ENCODE results near the gene ADTRP.

The ADTRP gene

DNA sequence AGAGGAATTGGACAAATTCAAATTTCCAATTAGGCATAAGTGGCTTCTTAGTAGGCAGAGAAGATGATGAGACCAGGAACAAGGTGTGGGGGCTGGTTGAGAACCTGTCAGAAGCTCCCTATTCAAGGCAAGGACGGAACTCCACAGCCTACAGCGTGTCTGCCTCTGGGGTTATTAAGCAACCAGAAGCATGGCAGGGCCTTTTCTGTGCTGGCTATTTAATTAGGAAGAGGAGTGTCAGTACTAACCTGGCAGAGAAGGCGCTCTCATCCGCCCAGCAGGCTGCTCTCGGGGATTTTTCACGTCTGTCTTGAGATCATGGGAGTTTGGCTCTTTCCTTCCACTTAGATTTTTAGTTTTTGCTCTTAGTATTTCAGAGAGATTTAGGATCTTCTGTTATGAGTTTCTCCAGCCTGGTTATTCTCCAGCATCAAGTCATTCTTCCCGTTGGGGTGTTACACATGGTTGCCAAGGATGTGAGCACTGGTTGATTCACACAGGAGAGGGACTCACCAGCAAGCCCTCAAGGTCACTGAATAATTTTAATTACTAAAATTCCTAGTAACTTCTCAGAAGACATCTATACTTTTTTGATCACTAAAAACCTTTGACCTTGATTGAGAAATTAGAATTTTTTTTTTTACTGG is 23.9 kb downstream of the ADTRP start:
- no peak for DNase-seq

DNA sequence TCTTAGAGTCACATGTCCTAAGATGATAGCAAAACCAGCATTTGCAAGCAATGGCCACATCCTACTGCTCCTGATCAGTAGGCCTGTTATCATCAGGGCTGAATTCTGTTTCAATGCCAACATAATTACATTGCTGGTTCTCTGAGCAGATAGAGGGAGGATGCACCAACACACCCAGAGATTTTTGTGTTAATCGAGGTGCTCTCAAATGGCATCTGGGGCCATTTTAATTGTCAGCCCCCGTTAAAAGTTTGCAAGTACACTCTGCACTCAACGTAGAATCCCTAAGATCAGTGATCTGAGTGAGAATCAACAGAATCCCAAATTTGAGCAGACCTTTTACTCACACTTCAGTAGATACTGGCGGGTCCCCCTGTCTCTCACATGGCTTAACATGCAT is 24.8 kb downstream of the ADTRP start:
- no peak for DNase-seq

DNA sequence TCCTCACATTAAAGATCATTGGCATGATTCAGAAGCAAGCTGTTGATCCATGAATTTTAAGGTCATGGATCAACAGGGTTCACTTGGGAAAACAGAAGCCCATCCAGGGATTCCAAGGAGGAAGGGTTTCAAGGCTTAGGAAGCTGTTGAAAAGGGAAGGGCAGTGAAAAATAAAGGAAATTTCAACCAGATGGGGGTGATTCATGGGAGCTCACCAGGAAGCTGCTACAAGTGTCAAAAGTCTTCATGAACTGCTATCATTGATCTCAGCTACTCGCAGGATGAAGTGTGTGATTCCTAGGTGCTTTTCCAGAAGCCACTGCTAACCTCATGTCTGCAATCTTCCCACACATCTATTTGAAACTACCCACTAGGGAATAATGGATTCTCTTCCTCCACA is 26.2 kb downstream of the ADTRP start:
- no peak for DNase-seq

DNA sequence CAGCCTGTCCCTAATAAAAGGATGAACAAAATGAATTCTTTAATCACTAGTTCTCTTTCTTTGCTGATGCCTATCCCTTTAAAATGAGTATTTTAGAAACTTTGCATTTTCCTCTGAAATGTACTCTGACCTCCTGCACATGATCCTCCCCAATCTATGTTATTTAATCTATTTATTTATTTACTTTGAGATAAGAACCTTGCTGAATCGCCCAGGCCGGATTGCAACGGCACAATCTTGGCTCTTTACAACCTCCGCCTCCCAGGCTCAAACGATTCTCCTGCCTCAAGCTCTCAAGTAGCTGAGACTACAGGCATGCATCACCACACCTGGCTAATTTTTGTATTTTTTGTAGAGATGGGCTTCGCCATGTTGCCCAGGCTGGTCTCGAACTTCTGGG is 27.9 kb downstream of the ADTRP start:
- no peak for DNase-seq

DNA sequence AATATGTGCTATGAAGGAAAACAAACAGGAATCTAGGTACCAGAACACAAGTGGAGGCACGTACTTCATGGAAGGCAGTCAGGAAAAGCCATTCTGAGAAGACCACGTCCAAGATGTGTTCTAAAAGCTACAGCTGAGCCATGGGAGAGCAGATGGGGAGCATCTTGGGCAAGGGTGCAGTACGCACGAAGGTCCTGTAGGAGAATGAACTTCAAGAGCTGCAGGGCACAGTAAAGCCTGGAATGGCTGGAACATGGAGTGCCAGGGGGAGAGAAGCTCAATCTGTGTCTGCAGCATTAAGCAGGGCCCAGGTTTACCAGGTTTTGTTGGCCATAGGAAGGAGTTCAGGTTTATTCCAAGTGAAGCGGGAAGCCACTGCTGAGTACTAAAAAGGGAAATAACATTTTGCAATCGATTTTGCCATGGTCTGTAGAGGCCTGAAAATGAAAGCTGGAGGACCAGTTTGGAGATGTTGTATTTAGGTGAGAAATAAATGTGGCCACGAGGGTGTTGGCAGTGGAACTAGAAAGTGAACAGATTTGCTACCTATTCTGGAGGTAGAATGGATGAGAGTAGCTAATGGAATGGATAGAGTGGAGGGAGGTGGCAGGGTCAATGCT is 29.9 kb downstream of the ADTRP start:
- DNase-seq: no peak

DNA sequence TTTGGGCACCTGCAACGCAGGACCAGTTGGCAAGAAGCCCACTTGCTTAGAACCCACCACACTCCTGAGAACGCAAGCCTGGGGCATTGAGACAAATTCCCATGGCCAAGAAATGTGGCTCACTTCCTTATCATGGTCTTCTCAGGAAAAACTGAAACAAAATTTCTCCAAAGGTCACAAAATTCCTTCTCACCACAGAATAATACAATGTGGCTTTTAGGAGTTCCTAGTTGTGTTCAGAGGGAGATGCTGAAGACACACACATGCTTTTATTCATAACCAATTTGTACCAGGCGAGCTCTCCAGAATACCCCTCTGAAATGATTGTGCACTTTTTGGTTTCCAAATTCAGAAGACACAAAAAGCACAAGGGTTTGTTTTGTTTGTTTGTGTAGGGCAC is 31.6 kb downstream of the ADTRP start:
- DNase-seq: no peak

DNA sequence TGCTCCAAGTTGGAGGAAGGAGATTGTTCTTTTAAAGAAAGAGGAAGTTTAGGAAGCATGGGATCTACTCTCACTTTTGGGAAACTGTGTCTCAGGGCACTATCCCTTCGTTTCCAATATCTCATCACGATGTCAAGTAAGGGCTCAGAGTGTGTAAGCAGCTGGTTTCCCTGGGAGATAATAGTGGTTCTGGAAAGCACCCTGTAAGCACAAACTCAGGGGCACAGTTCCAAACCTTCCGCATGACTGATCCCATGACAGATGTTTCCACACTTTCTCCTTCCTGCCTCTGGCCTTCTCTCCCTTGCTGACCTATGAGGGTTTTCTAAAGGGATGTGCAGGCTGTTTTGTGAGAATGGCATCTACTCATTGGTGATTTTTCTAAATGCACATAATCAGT is 33.9 kb downstream of the ADTRP start:
- DNase-seq: no peak

DNA sequence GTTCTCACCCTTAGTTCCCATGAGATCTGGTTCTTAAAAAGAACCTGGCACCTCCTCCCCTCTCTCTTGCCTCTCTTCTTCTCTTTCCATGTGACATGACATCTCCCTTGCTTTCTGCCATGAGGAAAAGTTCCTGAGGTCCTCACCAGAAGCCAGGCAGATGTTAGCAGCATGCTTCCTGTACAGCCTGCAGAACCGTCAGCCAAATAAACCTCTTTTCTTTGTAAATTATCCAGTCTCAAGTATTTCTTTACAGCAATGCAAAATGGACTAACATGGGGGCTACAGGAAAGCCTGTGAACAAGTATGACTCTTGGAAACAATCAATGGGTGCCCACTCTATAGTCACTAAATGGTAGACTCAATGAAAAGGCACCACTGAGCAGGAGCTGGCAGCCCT is 34.5 kb downstream of the ADTRP start:
- DNase-seq: no peak

DNA sequence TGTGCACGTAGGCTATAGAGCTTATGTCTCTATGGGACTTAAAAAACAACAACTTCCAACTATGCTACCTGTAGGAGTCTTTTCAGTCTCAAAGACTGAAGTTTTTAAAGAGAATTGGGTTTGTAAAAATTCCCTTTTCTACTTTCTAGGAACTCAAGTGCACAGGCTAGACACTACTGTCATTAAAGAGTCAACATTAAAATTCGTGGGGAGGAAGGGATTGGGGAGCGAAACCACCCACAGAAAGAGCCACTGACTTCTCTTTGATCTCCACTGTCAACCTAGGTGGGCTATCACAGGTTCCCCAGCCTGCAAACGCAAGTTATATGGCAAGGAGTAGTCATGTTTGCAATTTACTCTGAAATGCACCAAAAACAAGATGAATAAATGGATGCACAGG is 37.7 kb downstream of the ADTRP start:
- no peak for DNase-seq

DNA sequence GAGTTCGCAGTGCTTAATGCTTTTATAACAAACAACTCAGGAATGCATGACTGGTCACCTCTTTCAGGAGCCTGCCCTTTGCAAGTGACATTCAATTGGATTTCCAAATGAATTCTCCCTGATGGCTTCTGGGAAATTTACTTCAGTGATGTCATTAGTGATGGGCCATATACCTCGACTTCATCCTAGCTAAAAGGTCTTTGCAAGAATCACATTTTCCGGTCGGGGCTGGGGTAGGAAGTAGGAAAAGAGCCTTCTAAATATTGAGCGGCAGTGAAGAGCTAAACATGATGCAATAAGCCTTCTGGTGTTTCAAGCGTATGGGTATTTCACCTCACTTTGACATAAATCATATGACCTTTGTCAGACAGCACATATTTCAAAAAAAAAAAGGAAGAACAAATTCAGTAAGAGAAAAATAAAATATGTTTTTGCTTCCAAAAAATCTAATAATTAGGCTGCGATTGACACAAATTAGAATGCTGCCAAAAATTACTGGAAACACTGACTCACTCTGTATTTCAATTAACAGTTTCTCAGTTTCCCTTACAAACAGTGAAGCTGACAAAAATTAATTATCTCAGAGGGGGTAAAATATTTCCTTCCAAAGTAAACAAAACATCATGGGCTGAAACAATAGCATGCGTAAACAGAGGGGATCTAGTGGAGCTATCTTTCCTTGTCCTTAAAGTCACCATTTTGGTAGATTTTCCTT is 39.8 kb downstream of the ADTRP start:
- DNase-seq: no peak

DNA sequence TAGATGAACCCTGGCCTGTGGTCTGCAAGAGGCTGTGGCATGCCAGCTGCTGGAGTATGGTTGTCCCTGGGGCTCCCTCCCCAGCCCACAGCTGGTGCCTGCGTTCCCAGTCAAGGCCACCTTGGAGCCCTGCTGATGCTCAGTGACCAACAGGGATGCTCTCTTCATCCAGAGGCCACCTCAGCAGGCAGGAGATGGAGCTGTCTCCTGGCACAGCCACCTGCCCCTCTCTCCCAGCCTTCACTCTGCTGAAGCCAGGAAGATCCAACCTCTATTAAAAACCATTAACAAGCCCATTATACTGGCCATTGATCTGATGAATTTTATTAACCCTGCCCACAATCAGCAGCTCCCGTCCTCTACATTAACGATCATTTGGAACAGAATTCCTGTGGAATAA is 40.4 kb downstream of the ADTRP start:
- DNase-seq: no peak

DNA sequence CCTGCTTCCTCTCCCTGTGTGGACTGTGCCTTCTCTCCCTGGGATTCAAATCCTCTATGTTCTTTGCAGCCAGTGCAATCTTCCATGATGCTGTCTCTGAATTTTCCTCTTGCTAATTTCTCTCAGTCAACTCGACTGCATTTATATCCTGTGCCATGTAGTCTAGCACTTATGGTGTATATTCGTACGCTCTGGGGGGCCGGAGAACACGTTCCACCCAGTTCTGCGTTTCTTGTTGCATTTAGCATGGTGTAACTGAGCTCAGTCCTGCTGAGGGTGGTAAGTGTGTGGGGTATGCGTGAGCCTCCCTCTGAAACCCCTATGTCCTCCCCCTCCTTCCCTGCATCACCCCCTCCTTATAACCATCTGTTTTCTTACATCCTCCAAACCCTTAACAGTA is 42.0 kb downstream of the ADTRP start:
- no peak for DNase-seq

DNA sequence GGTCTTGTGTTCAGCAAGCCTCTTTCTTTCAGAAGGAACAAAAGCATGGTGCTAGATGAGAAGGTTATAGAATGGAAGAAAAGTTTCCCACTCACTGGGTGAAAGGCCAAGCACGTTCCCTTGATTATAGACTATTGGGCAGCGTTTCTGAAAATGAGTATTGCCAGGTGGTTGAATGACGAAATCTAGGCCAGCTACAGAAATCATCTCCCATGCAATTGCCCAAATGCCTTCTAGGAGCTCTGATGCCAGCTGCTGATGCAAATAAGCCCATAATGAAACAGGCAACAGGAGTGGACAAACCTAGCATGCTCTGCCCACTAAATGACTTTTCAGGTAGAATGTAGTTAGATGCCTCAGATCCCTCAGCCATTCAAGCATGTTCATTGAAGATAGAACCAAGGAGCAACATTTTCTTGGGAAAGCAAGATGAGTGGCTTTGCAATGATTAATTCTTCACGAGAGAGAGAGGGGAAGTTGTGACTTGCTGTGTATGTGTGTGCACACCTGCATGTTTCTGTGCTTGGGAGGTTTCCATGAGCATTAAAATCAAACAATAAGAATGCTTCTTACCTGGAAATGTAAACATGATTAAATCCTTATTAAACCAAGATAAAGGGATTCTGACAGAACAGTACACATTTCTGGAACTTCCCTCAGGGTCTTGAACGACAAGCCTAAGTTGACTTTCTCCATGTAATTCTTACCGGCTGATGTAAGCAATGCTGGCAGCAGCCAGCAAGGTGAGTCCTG is 43.6 kb downstream of the ADTRP start:
- no peak for DNase-seq

DNA sequence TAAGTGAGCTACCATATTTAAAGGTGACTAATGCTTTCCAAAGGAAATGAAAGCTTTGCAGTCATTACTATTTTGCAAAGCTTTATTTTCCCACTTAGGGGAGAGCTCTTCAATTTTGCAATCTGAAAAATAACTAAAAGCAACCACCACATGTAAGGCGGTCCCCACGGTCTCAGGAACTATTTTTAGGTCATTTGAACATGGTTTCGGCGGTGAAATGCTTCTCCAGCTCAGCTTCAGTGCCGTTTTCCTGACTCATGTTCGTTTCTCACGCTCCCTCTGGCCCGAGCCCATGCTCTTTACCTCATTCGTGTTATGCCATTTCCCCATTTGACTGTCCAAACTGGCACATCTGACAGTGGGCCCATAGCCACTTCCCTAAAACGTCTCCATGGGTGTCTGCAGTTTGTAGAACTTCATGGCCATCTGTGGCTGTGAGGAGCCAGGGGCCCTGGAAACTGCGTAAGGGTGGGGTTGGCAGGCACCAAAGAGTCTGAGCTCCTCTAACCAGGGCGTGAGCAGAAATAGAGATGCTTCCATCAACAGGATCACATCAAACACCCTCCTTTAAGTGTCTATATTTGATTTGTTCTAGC is 46.5 kb downstream of the ADTRP start:
- DNase-seq: peak; percentile 37

DNA sequence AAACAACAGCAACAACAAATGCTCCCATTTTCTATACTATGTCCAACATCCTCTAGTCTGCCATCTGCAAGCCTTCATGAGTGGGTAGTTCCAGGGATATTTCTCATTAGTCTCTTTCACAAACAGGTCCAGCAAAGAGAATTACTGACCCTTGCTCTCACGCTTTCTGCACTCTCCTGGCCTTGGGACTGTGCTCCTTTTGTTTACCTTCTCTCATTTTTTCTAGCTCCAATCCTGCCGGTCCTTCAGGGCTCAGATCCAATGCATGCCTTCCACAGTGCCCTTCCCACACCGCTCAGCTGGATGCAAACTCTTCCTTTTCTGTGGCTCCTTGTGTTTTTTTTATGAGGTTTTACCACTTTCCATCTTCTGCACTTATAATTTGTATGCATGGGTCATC is 47.2 kb downstream of the ADTRP start:
- no peak for DNase-seq

DNA sequence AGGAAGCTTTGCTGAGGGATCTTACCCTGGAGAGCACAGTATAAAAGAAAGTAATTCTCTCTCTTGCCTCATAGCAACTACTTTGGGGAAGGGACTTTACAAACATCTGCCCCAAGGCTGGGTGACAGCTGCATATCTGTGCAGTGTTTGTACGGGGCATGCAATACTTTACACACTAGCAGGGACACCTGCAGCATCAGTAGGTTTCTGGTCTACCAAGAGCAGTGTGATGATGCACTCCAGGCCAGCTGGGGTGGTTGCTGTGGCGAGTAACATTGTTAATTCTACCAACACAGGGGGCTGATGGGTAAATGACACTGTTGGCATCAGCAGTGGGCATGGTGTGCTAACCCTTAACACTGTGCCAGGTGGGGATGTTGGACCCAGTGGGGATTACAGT is 48.0 kb downstream of the ADTRP start:
- DNase-seq: no peak

DNA sequence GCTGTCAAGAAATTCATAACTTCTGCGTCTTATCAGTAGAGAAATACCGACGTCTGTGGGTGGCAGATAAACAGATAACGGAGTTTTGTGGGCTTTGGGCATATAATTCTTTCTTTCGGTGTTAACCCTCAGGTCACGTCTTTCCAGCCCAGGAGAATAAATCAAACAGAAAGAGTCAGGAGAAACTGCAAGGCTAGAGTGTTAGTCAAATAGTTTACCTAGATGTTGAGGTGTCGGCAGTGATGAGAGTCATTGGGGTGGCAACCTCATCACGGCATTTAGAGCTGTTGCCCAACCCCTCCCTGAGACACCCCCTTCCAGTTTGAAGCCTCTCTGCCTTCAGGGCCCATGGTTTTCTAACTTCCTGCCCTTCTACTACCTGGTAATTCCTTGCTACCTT is 49.5 kb downstream of the ADTRP start:
- DNase-seq: peak; percentile 37

DNA sequence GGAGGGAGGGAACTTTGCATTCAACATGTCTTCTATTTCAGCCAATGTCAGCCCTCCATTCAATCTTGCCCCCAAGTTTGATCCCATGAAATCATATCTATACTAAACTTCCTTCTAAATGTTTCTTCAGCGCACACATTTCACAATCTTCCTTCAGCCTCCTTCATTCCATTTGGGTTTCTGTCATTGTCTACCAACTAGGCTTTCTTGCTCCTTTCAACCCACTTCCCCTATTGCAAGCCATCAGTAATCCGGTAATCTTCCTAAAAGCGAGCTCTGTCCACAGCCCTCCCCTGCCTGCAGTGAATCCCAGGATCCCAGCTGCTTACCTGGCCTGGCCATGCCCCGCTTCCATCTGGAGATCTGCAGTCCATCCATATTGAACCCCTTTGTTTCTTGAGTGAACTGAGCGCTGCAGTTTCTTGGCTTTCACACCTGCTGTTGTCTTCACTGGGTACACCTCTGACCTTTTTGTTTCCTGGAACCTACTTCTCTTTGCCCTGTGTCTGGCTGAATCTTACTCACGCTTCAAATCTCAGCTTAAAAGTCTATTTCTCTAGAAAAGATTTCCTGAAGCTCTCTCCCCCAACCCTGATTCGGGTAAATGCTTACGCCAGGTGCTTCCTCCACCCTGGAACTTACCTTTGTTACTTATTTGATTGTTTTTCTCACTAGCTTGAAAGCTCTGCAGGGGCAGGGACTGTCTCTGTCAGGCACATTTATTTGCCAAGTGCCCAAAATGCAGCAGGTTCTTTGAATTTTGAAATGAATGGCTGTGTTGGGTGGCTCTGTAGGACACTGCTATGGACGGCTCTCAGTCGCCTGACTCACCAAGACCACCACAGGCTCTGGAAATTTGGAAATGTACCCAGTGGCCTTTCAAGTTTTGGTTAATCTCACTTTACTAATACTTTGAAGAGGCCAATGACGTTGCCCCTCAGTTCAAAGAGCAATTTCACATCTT is 50.3 kb downstream of the ADTRP start:
- peak; percentile 48 for DNase-seq

DNA sequence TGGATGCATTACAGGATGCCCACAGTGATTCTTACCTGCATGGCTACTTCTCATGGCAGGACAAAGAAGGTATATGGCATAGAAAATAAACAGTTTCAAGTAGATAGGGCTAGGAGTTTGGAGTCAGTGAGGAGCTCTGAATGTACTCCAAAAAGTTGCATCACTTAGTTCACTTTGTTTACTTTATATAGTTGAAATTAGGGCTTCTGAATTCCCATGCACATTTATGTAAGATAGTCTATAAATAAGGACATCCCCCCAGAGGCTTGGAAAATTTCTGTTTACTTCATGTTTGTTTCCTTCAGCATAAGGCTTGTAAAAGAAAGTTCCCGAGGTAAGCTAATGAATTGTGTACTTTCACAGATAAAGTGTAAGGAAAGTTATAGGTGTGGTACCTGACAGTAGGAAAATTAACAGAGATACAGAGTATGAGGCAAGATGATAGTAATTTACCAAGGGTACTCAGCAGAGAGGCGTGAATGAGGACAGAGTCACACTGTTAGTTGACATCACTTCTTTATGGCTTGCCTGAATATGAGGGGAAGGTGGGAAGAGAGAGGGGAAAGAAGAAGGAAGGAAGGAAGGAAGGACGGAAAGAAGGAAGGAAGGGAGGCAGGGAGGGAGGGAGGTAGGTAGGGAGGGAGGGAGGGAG is 51.1 kb downstream of the ADTRP start:
- no peak for DNase-seq

DNA sequence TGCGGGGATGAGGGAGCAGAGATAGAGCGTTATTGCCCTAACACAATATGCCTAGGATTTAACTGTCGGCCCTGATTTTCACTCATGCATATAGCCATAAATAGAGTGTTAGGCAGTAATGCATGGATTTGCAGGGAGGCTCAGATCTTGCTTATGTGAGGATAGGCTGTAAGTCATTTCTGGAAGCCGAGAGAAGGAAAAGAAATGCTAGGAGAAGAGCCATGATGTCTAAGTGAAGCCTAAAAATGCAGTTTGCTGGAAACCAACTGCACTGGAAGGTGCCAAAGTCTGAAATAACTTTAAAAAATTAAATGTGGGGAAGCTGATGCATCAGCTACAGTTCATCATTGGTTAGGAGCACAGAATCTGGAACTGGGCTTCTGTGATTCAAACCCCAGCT is 54.3 kb downstream of the ADTRP start:
- no peak for DNase-seq

DNA sequence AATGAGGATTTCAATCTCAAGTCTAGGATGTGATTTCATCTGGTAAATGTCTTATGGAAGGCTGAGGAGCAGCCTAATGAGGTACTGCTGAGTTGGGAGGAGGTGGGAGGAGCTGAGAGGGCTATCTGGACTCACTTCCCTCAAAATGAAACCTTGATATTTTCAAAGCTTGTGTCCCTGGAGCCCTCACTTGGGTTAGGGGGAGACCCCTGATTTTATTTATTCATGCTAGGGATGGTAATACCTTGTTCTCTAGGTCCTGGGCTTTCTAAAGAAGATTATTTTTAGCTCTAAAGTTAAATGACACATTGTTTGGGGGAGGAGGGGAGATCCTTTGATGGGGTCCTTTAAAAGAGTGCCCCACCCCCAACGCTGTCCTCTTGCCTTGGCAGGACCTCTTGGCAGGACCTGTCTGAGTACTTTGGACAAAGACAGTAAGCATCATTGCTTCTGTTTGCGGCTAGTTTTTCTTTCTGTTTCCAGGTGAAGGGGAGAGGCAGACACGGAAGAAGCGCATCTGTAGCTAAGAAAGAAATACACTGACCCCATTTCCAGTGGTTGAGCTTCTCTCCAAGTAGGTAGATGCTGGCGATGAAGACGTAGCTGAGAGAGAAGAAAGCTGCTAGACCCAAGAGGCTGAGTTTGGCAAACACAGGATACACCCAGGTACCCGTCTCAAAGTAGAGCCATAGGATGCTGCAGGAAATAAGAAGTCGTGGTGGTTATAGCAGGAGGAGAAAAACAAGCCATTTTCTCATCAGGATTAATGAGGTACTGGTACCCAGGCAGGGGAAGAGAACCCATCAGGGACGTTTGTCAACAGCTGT is 55.6 kb downstream of the ADTRP start:
- DNase-seq: no peak

Data from CD4-positive, alpha-beta T cell treated with Interleukin-10 for 1 hour (primary cell).